HEK293 (cell line): ENCODE data around the gene HHAT.

Experiments used
- CTCF ChIA-PET: fragments of 350-600 bp; formaldehyde crosslinking; extraction: SDS; loops from one replicate; lab custom pipeline; 2021; ENCODE audit warnings: antibody characterized with exemption; lab: Yijun Ruan, JAX
- POLR2A ChIA-PET: fragments of 300-600 bp; formaldehyde crosslinking; extraction: SDS; loops from one replicate; lab custom pipeline; 2020; ENCODE audit warnings: antibody characterized with exemption, inconsistent platforms; lab: Yijun Ruan, JAX
- H3K27ac ChIP-seq: fragments of 200-500 bp; sonication (Bioruptor generic); 2 replicates; pipeline ENCODE4 v1.5.1; 2014; ENCODE audit warnings: low read depth, low read length, control low read depth, inconsistent platforms; ENCODE audit errors: extremely low read depth
- H3K36me3 ChIP-seq, 2 experiments: fragments of 200-500 bp in 1 of 2; sonication (Bioruptor generic) in 1 of 2; 1 replicate in 1 of 2; 2 replicates in 1 of 2; pipeline ENCODE4 v1.5.1; 2014 to 2017; ENCODE audit warnings: inconsistent platforms in 2 of 2, low read length in 2 of 2; ENCODE audit not compliant: control insufficient read depth in 2 of 2, insufficient read depth in 1 of 2
- H3K4me1 ChIP-seq: fragments of 200-500 bp; sonication (Bioruptor generic); 2 replicates; pipeline ENCODE4 v1.5.1; 2014; ENCODE audit warnings: mild to moderate bottlenecking, low read length, inconsistent platforms; ENCODE audit not compliant: control insufficient read depth, insufficient read depth
- H3K4me3 ChIP-seq: 2 replicates; pipeline ENCODE4 v1.5.1; 2011; ENCODE audit warnings: low read depth, mild to moderate bottlenecking, control low read depth, low read length, moderate library complexity
- H3K9me3 ChIP-seq: fragments of 200-500 bp; sonication (Bioruptor generic); 2 replicates; pipeline ENCODE4 v1.5.1; 2014; ENCODE audit warnings: low read depth, low read length, inconsistent platforms; ENCODE audit not compliant: control insufficient read depth, insufficient read depth
- KLF7 ChIP-seq: fragments of 450-650 bp; formaldehyde crosslinking; IDR thresholded peaks from 2 replicates; pipeline ENCODE4 v1.5.1; 2016; ENCODE audit warnings: missing biosample characterization, missing genetic modification characterization, borderline replicate concordance
- MEIS1 ChIP-seq: sonication (generic); formaldehyde crosslinking; IDR thresholded peaks from 2 replicates; pipeline ENCODE4 v1.8.1; 2022; ENCODE audit warnings: missing genetic modification reagents, mild to moderate bottlenecking, borderline replicate concordance
- PRDM1 ChIP-seq: fragments of 450-650 bp; formaldehyde crosslinking; IDR thresholded peaks from 2 replicates; pipeline ENCODE4; 2016; ENCODE audit warnings: missing biosample characterization, missing genetic modification characterization
- REST ChIP-seq: fragments of 450-650 bp; formaldehyde crosslinking; IDR thresholded peaks from 2 replicates; pipeline ENCODE4 v1.5.1; 2016; ENCODE audit warnings: missing biosample characterization, missing genetic modification characterization
- SP2 ChIP-seq: fragments of 450-650 bp; formaldehyde crosslinking; IDR thresholded peaks from 2 replicates; pipeline ENCODE4 v1.5.1; 2016; ENCODE audit warnings: missing biosample characterization, missing genetic modification characterization
- YY2 ChIP-seq: fragments of 450-650 bp; formaldehyde crosslinking; IDR thresholded peaks from 2 replicates; pipeline ENCODE4 v1.5.1; 2016; ENCODE audit warnings: missing biosample characterization, missing genetic modification characterization
- ZFP37 ChIP-seq: fragments of 450-650 bp; formaldehyde crosslinking; IDR thresholded peaks from 2 replicates; pipeline ENCODE4 v1.5.1; 2016; ENCODE audit warnings: missing biosample characterization, missing genetic modification characterization
- ZNF138 ChIP-seq: fragments of 450-650 bp; formaldehyde crosslinking; IDR thresholded peaks from 2 replicates; pipeline ENCODE4 v1.5.1; 2016; ENCODE audit warnings: missing biosample characterization, missing genetic modification characterization, borderline replicate concordance
- ZNF140 ChIP-seq: fragments of 450-650 bp; formaldehyde crosslinking; IDR thresholded peaks from 2 replicates; pipeline ENCODE4 v1.5.1; 2016; ENCODE audit warnings: missing biosample characterization, missing genetic modification characterization
- ZNF146 ChIP-seq: fragments of 450-650 bp; formaldehyde crosslinking; IDR thresholded peaks from 2 replicates; pipeline ENCODE4 v1.5.1; 2016; ENCODE audit warnings: missing biosample characterization, missing genetic modification characterization
- ZNF16 ChIP-seq: fragments of 450-650 bp; formaldehyde crosslinking; IDR thresholded peaks from 2 replicates; pipeline ENCODE4 v1.5.1; 2016; ENCODE audit warnings: low read depth, missing biosample characterization, missing genetic modification characterization
- ZNF335 ChIP-seq: fragments of 450-650 bp; formaldehyde crosslinking; conservative IDR thresholded peaks from 2 replicates; pipeline ENCODE4 v1.5.1; 2016; ENCODE audit warnings: missing biosample characterization, missing genetic modification characterization
- ZNF416 ChIP-seq: fragments of 450-650 bp; formaldehyde crosslinking; IDR thresholded peaks from 2 replicates; pipeline ENCODE4 v1.5.1; 2016; ENCODE audit warnings: missing biosample characterization, missing genetic modification characterization
- ZNF426 ChIP-seq: fragments of 450-650 bp; formaldehyde crosslinking; IDR thresholded peaks from 2 replicates; pipeline ENCODE4 v1.5.1; 2017; ENCODE audit warnings: missing biosample characterization, missing genetic modification characterization, mild to moderate bottlenecking, inconsistent platforms, moderate library complexity
- ZNF48 ChIP-seq: fragments of 450-650 bp; formaldehyde crosslinking; IDR thresholded peaks from 2 replicates; pipeline ENCODE4 v1.5.1; 2016; ENCODE audit warnings: missing biosample characterization, missing genetic modification characterization
- ZNF501 ChIP-seq: fragments of 450-650 bp; formaldehyde crosslinking; IDR thresholded peaks from 2 replicates; pipeline ENCODE4 v1.5.1; 2016; ENCODE audit warnings: missing biosample characterization, missing genetic modification characterization
- ZNF701 ChIP-seq: fragments of 450-650 bp; formaldehyde crosslinking; IDR thresholded peaks from 2 replicates; pipeline ENCODE4 v1.5.1; 2016; ENCODE audit warnings: missing biosample characterization, missing genetic modification characterization
- ZSCAN4 ChIP-seq: fragments of 450-650 bp; formaldehyde crosslinking; IDR thresholded peaks from 2 replicates; pipeline ENCODE4 v1.5.1; 2017; ENCODE audit warnings: missing biosample characterization, missing genetic modification characterization
- TF ChIP-seq, protein P1 (sequence below): fragments of 450-650 bp; formaldehyde crosslinking; IDR thresholded peaks from 2 replicates; pipeline ENCODE4 v1.5.1; 2016; ENCODE audit warnings: missing biosample characterization, missing genetic modification characterization
- TF ChIP-seq, protein P2 (sequence below): fragments of 450-650 bp; formaldehyde crosslinking; conservative IDR thresholded peaks from 2 replicates; pipeline ENCODE4 v1.5.1; 2016; ENCODE audit warnings: low read depth, missing biosample characterization, missing genetic modification characterization
- TF ChIP-seq, protein P3 (sequence below): sonication (generic); formaldehyde crosslinking; IDR thresholded peaks from 2 replicates; pipeline ENCODE4 v1.8.1; 2022; ENCODE audit warnings: mild to moderate bottlenecking, moderate library complexity, missing genetic modification reagents

HHAT gene

DNA sequence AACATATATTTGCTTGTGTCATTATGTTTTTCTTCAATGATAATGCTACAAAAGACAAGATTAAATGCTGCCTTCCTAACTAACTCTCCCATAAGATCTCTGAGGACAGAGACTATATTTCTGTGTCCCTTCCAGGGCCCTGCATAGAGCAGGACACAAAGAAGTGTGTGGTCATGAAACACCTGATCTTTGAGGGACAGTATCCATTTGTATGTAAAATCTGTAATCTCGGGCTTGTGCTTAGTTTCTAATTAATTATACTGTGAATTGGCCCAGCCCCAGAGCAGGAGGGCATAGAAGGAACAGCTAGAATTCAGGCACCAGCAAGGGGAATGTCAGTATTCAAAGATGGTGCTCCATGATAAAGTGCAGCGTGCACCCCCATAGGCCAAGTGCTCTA is 374.9 kb downstream of the HHAT start (continued):
- TF ChIP-seq, protein P1, sequence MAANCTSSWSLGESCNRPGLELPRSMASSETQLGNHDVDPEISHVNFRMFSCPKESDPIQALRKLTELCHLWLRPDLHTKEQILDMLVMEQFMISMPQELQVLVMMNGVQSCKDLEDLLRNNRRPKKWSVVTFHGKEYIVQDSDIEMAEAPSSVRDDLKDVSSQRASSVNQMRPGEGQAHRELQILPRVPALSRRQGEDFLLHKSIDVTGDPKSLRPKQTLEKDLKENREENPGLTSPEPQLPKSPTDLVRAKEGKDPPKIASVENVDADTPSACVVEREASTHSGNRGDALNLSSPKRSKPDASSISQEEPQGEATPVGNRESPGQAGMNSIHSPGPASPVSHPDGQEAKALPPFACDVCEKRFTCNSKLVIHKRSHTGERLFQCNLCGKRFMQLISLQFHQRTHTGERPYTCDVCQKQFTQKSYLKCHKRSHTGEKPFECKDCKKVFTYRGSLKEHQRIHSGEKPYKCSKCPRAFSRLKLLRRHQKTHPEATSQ (tag by site-specific recombination): no peak
- TF ChIP-seq KLF7 (tag by site-specific recombination) (no peak), ZFP37 (tag by site-specific recombination) (no peak), ZNF416 (tag by site-specific recombination) (no peak), ZNF140 (tag by site-specific recombination) (no peak), ZSCAN4 (tag by site-specific recombination) (no peak), PRDM1 (tag by site-specific recombination) (no peak), ZNF501 (tag by site-specific recombination) (no peak), ZNF138 (no peak), ZNF335 (no peak), MEIS1 (CRISPR knock-in tag) (no peak)
- TF ChIP-seq, protein P2, sequence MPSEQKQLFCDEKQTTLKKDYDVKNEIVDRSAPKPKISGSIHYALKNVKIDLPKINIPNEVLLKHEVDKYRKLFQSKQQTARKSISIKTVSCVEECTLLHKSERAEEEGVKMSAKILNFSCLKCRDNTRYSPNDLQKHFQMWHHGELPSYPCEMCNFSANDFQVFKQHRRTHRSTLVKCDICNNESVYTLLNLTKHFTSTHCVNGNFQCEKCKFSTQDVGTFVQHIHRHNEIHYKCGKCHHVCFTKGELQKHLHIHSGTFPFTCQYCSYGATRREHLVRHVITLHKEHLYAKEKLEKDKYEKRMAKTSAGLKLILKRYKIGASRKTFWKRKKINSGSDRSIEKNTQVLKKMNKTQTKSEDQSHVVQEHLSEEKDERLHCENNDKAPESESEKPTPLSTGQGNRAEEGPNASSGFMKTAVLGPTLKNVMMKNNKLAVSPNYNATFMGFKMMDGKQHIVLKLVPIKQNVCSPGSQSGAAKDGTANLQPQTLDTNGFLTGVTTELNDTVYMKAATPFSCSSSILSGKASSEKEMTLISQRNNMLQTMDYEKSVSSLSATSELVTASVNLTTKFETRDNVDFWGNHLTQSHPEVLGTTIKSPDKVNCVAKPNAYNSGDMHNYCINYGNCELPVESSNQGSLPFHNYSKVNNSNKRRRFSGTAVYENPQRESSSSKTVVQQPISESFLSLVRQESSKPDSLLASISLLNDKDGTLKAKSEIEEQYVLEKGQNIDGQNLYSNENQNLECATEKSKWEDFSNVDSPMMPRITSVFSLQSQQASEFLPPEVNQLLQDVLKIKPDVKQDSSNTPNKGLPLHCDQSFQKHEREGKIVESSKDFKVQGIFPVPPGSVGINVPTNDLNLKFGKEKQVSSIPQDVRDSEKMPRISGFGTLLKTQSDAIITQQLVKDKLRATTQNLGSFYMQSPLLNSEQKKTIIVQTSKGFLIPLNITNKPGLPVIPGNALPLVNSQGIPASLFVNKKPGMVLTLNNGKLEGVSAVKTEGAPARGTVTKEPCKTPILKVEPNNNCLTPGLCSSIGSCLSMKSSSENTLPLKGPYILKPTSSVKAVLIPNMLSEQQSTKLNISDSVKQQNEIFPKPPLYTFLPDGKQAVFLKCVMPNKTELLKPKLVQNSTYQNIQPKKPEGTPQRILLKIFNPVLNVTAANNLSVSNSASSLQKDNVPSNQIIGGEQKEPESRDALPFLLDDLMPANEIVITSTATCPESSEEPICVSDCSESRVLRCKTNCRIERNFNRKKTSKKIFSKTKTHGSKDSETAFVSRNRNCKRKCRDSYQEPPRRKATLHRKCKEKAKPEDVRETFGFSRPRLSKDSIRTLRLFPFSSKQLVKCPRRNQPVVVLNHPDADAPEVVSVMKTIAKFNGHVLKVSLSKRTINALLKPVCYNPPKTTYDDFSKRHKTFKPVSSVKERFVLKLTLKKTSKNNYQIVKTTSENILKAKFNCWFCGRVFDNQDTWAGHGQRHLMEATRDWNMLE (tag by site-specific recombination): no peak

DNA sequence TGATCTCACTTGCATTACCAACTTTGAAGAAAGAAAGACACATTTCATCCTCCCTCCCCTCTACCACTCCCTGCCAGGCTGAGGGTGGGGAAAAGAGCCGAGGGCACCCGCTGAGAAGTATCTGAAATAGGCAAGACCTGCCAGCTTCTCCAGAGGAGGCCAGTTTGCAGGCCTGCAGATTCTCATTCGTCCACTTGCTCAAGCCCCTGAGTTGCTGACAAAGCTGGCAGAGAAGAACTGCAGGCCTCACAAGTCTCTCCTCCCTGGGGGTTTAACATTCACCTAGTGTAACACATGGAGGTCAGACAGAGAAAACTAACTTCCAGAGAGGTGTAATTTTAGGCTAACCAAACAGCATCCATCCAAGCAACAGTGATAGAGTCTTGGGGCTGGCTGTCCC is 376.4 kb downstream of the HHAT start:
- Histone ChIP-seq H3K9me3 (no peaks in the 10 kb centered on the region), H3K27ac (no peak overlapping the region), H3K4me1 (no peaks in the 10 kb centered on the region), H3K4me3 (no peak overlapping the region), H3K36me3 (no peaks in the 10 kb centered on the region)
- ChIA-PET CTCF (no interaction called here), POLR2A (no interaction called here)
- TF ChIP-seq, protein P3, sequence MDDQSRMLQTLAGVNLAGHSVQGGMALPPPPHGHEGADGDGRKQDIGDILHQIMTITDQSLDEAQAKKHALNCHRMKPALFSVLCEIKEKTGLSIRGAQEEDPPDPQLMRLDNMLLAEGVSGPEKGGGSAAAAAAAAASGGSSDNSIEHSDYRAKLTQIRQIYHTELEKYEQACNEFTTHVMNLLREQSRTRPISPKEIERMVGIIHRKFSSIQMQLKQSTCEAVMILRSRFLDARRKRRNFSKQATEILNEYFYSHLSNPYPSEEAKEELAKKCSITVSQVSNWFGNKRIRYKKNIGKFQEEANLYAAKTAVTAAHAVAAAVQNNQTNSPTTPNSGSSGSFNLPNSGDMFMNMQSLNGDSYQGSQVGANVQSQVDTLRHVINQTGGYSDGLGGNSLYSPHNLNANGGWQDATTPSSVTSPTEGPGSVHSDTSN: no peak
- TF ChIP-seq YY2 (tag by site-specific recombination) (no peak), ZNF701 (tag by site-specific recombination) (no peak), ZNF146 (tag by site-specific recombination) (no peak), ZNF16 (tag by site-specific recombination) (no peak), REST (tag by site-specific recombination) (no peak), ZNF426 (tag by site-specific recombination) (no peak), ZNF48 (tag by site-specific recombination) (no peak), SP2 (no peak)
